Sigmoid colon (tissue), 3 donors: Measurements from ENCODE around the gene LIMS1.

Experiments
- POLR2A ChIP-seq, 2 donors: fragments of 450-650 bp; IDR thresholded peaks; one replicate each; pipeline ENCODE4 v1.6.1; 2016; ENCODE audit warnings: antibody characterized with exemption in 2 of 2, mild to moderate bottlenecking in 2 of 2, moderate library complexity in 2 of 2
- TF ChIP-seq, protein P1 (sequence below), 4 experiments: fragments of 450-650 bp in 3 of 4; fragments of 200-600 bp in 1 of 4; IDR thresholded peaks; one replicate each; pipeline ENCODE4 v1.5.1; 2016 to 2019; ENCODE audit warnings: antibody characterized with exemption in 4 of 4, mild to moderate bottlenecking in 3 of 4, moderate library complexity in 2 of 4

DNA sequence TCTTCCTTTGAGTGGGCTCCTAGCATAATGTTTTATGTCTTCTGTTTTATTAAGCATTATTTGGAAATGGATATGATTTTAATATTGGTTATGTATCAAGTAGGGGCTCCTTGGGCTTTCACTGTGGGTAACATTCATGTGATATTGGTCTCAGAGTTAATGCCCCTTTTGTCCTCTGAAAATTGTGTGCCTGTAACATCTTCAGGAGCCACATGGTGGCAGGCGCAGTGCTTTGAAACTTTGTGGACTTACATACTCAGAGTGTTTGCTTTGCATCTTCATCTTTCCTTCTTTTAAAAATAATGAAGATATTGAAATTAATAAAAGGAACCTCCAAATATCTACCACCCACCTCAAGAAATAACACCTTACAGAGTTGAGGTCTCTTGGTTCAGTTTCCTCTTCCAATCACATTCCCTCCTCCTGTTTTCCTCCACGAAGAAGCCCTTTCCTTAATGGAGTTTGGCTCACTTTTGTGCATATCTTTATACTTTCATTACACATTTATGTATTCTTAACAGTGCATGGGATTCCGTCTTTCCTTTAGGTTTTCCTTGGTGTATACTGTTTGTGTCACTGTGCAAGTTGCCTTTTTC lies 73.5 kb downstream of the LIMS1 start:
- TF ChIP-seq, protein P1, sequence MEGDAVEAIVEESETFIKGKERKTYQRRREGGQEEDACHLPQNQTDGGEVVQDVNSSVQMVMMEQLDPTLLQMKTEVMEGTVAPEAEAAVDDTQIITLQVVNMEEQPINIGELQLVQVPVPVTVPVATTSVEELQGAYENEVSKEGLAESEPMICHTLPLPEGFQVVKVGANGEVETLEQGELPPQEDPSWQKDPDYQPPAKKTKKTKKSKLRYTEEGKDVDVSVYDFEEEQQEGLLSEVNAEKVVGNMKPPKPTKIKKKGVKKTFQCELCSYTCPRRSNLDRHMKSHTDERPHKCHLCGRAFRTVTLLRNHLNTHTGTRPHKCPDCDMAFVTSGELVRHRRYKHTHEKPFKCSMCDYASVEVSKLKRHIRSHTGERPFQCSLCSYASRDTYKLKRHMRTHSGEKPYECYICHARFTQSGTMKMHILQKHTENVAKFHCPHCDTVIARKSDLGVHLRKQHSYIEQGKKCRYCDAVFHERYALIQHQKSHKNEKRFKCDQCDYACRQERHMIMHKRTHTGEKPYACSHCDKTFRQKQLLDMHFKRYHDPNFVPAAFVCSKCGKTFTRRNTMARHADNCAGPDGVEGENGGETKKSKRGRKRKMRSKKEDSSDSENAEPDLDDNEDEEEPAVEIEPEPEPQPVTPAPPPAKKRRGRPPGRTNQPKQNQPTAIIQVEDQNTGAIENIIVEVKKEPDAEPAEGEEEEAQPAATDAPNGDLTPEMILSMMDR (IDR thresholded peaks at IDR 0.05), result peak; percentile 30 to 64 (median 46)
- no peak for TF ChIP-seq POLR2A (IDR thresholded peaks at IDR 0.05)
